GM18517 (cell line): ENCODE measurements around the gene FAM184B.

ENCODE experiments used
- ATAC-seq: cut with Tn5 transposase; IDR thresholded peaks from one replicate; pipeline ENCODE4 v1.9.1; 2021; ENCODE audit warnings: mild to moderate bottlenecking, moderate library complexity; ENCODE audit not compliant: unreplicated experiment

FAM184B gene

GRCh38 chr4:17587094-17587822 lies 194.2 kb downstream of the FAM184B start:
- ATAC-seq, result no peak

GRCh38 chr4:17584521-17585213 lies 196.8 kb downstream of the FAM184B start:
- no peak for ATAC-seq

DNA sequence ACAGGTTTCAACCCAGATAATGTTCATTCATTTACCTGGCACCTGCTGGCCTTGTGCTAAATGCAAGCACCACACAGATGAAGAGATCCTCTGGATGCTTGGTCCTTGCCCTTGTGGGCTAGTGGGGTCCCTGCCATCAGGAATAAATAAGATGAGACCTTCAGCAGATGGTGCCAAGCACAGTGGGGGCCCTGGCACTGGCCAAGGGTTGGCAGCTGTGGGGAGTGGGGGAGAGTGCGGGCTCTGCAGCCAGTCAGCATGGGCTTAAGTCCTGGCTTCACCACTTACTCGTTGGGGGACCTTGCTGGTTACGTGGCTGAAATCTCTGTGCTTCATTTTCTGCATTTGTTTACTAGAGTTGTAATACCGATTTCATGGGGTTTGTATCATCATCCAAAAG lies 197.5 kb downstream of the FAM184B start:
- ATAC-seq, result no peak

GRCh38 chr4:17583276-17583675 lies 198.1 kb downstream of the FAM184B start:
- ATAC-seq, result no peak

DNA sequence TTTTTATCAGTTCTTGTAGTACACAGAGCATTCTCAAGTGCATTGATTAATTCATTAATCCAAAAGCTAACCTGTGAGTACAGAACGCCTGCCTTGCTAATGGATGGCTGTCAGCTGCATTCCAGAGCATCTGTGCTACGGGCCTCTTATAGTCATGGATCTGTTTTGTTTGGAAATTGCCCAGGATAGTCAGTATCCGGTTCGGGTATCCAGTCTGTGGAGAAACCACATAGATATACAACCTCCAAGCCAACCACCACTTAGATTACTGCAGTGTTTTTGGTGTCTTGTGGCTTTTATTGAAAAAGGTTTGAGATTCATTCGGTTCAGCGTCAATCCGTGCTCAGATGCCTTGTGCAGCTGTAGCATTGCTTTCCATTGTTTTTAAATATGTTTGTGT lies 200.5 kb downstream of the FAM184B start:
- no peak for ATAC-seq
